Heart left ventricle (tissue), 13 donors: Measurements from ENCODE around the gene ARHGEF11.

Source experiments
- CTCF ChIP-seq, 12 donors: fragments of 200-600 bp; sonication (generic) in 4 of 12; IDR thresholded peaks; one replicate each; pipeline versions ENCODE4 v1.5.0 to v1.8.0; 2018 to 2022; ENCODE audit warnings: antibody characterized with exemption in 12 of 12, mild to moderate bottlenecking in 5 of 12
- POLR2A ChIP-seq, 2 donors: fragments of 450-650 bp; IDR thresholded peaks; one replicate each; pipeline ENCODE4 v1.6.1; 2017; ENCODE audit warnings: antibody characterized with exemption in 2 of 2, mild to moderate bottlenecking in 2 of 2, moderate library complexity in 2 of 2
- donor health status: ischemic (EF 13 %, LVEDD 7.1; RV severe dilation, severe dysfunction).
- donor health status: DM: no; HTN: yes; CAD: no.
- donor health status: DM: no; HTN: no; CAD: no.
- donor health status: ischemic (EF 25% LVEDD 6.9; RV normal size, moderate dysfunction).
- donor health status: ischemic (EF 25% LVEDD 5.7; RV mildly dilated, moderate dysfunction).
- donor health status: ischemic (EF 35%, LVEDD 5.7; RV mildly dilated, moderate dysfunction).
- donor health status: nonischemic (EF 11% LVEDD 7.7; RV severe dilation, severe dysfunction).
- donor health status: DM: yes; HTN: yes; CAD: no.
- donor health status: PGD.
- donor health status: ischemic (EF 29% LVEDD 5.4; RV normal size, mild dysfunction).
- donor health status: nonischemic (EF 23%, LVEDD 6.1; RV moderate dilation, normal function).

DNA sequence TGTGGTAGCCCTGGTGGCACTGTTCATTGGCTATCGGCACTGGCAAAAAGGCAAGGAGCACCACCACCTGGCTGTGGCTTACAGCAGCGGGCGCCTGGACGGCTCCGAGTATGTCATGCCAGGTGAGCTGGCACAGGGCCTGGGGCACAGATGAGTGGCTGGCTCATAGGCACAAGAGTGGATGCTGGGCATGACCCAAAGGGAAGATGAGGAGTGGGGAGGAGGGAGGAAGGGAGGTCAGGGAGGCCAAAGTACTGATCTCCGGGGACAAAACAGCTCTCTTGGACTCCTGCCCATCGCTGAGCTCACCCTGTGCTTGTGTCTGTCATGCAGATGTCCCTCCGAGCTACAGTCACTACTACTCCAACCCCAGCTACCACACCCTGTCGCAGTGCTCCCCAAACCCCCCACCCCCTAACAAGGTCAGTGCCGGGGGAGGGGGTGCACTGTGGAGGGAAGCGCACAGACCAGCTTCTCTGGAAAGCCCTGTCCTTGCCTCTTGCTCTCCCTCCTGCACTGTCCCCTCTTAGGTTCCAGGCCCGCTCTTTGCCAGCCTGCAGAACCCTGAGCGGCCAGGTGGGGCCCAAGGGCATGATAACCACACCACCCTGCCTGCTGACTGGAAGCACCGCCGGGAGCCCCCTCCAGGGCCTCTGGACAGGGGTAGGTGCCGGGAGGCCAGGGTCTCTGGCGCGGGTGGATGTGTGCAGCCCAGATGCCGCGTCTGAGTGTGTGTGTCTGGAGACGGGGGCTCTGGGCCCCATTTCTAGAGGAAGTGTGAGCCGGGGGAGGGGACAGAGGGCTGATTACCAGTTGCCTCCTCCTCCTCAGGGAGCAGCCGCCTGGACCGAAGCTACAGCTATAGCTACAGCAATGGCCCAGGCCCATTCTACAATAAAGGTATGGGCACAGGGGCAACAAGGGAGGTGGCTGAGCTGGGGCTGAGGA lies 132.4 kb downstream of the ARHGEF11 start:
- TF ChIP-seq CTCF (IDR thresholded peaks at IDR 0.05), result no peak
- no peak for TF ChIP-seq POLR2A (IDR thresholded peaks at IDR 0.05)
